ENCODE measurements around the gene NACC1.

NACC1 gene

GRCh38 chr19:13109361-13110098 lies 8.5 kb upstream of the NACC1 start:
- peak; percentile 67 for DNase-seq (ENCODE audit: low spot score)
- no peak for TF ChIP-seq CTCF (IDR thresholded peaks at IDR 0.05)
- Histone ChIP-seq H3K4me3 (no peak overlapping the region), H3K27ac (no peak overlapping the region)

- DNase-seq (ENCODE audit: low spot score): peak; percentile 67
- TF ChIP-seq CTCF (IDR thresholded peaks at IDR 0.05): no peak
- Histone ChIP-seq H3K27ac (no peak overlapping the region), H3K4me3 (no peak overlapping the region)
Observed at GRCh38 chr19:13110099-13110610, 7.9 kb upstream of the NACC1 start.

GRCh38 chr19:13112555-13112954 lies 5.5 kb upstream of the NACC1 start:
- no peak for TF ChIP-seq CTCF (IDR thresholded peaks at IDR 0.05)
- DNase-seq (ENCODE audit: low spot score): no peak
- no peak overlapping the region for H3K27ac ChIP-seq
- no peak overlapping the region for H3K4me3 ChIP-seq

GRCh38 chr19:13115936-13116281 lies 2.2 kb upstream of the NACC1 start:
- DNase-seq (ENCODE audit: low spot score): no peak
- Histone ChIP-seq H3K4me3 (peak overlapping the region; percentile 89), H3K27ac (peak overlapping the region in 1 of 2 donors; percentile 74)
- no peak for TF ChIP-seq CTCF (IDR thresholded peaks at IDR 0.05)

- DNase-seq (ENCODE audit: low spot score): peak; percentile 92
- Histone ChIP-seq H3K4me3 (peak within 1 kb of the TSS; percentile 89), H3K27ac (peak within 1 kb of the TSS in 1 of 2 donors; percentile 74)
- TF ChIP-seq CTCF (IDR thresholded peaks at IDR 0.05): no peak
Observed at GRCh38 chr19:13116282-13117175, 1.5 kb upstream of the NACC1 start, which contains the start of gene TRMT1. TSS of gene TRMT1 (minus strand) at chr19:13116740. CDS start at chr19:13116399, 341 bp downstream.

GRCh38 chr19:13117176-13117771 lies 790 bp upstream of the NACC1 start:
- Histone ChIP-seq H3K4me3 (peak overlapping the region; percentile 89), H3K27ac (peak overlapping the region; percentile 48 to 74)
- no peak for DNase-seq (ENCODE audit: low spot score)
- TF ChIP-seq CTCF (IDR thresholded peaks at IDR 0.05): no peak
